Trophoblast cell (in vitro differentiated cells and primary cell): ENCODE results near the gene EXPH5.

ENCODE experiments used
- DNase-seq, 2 donors: peaks; one replicate each; pipeline ENCODE4 v3.0.0-alpha.2; 2016
- H2AFZ ChIP-seq: 2 replicates; pipeline ENCODE4 v1.6.1; 2013; ENCODE audit warnings: low read length, moderate library complexity, mild to moderate bottlenecking; ENCODE audit not compliant: insufficient read depth, poor library complexity
- H2AK5ac ChIP-seq: 2 replicates; pipeline ENCODE4 v1.6.1; 2013; ENCODE audit warnings: mild to moderate bottlenecking, low read length
- H2BK120ac ChIP-seq: 2 replicates; pipeline ENCODE4 v1.6.1; 2013; ENCODE audit warnings: low read length, mild to moderate bottlenecking, moderate library complexity; ENCODE audit not compliant: insufficient read depth, poor library complexity
- H2BK12ac ChIP-seq: 2 replicates; pipeline ENCODE4 v1.6.1; 2013; ENCODE audit warnings: mild to moderate bottlenecking, low read length, moderate library complexity
- H2BK5ac ChIP-seq: 2 replicates; pipeline ENCODE4 v1.6.1; 2013; ENCODE audit warnings: low read length, low read depth, moderate library complexity, mild to moderate bottlenecking; ENCODE audit not compliant: poor library complexity
- H3K14ac ChIP-seq: 2 replicates; pipeline ENCODE4 v1.6.1; 2013; ENCODE audit warnings: mild to moderate bottlenecking, low read length
- H3K18ac ChIP-seq: 2 replicates; pipeline ENCODE4 v1.6.1; 2013; ENCODE audit warnings: mild to moderate bottlenecking, low read length
- H3K23ac ChIP-seq: 2 replicates; pipeline ENCODE4 v1.6.1; 2013; ENCODE audit warnings: low read length
- H3K27ac ChIP-seq: 2 replicates; pipeline ENCODE4 v1.5.1; 2013; ENCODE audit warnings: low read depth, mild to moderate bottlenecking, inconsistent platforms, low read length, moderate library complexity
- H3K27me3 ChIP-seq: 2 replicates; pipeline ENCODE4 v1.6.1; 2013; ENCODE audit warnings: inconsistent platforms, mild to moderate bottlenecking, low read length, moderate library complexity; ENCODE audit not compliant: insufficient read depth
- H3K36me3 ChIP-seq, 2 experiments: 1 replicate in 1 of 2; 2 replicates in 1 of 2; pipeline ENCODE4 v1.6.1; 2013; ENCODE audit warnings: low read length in 2 of 2, mild to moderate bottlenecking in 2 of 2, moderate library complexity in 1 of 2; ENCODE audit not compliant: insufficient read depth in 2 of 2, control insufficient read depth in 1 of 2
- H3K4ac ChIP-seq: 2 replicates; pipeline ENCODE4 v1.6.1; 2013; ENCODE audit warnings: low read depth, mild to moderate bottlenecking, low read length, moderate library complexity
- H3K4me1 ChIP-seq, 2 experiments: 1 replicate in 1 of 2; 2 replicates in 1 of 2; pipeline ENCODE4 v1.6.1; 2013; ENCODE audit warnings: low read length in 2 of 2, mild to moderate bottlenecking in 2 of 2, moderate library complexity in 1 of 2; ENCODE audit not compliant: insufficient read depth in 2 of 2, control insufficient read depth in 1 of 2
- H3K4me2 ChIP-seq: 2 replicates; pipeline ENCODE4 v1.6.1; 2013; ENCODE audit warnings: inconsistent platforms, mild to moderate bottlenecking, low read length, moderate library complexity
- H3K4me3 ChIP-seq: 2 replicates; pipeline ENCODE4 v1.5.1; 2013; ENCODE audit warnings: mild to moderate bottlenecking, low read depth, low read length, inconsistent platforms
- H3K79me1 ChIP-seq: one replicate; pipeline ENCODE4 v1.6.1; 2013; ENCODE audit warnings: low read length
- H3K79me2 ChIP-seq: 2 replicates; pipeline ENCODE4 v1.6.1; 2013; ENCODE audit warnings: low read length, mild to moderate bottlenecking; ENCODE audit not compliant: control insufficient read depth, insufficient read depth, poor library complexity
- H3K9ac ChIP-seq: 2 replicates; pipeline ENCODE4 v1.6.1; 2013; ENCODE audit warnings: mild to moderate bottlenecking, low read length
- H3K9me3 ChIP-seq: 2 replicates; pipeline ENCODE4 v1.6.1; 2013; ENCODE audit warnings: low read depth, mild to moderate bottlenecking, control low read depth, inconsistent platforms, low read length; ENCODE audit not compliant: insufficient read depth
- H4K12ac ChIP-seq: 2 replicates; pipeline ENCODE4 v1.6.1; 2013; ENCODE audit warnings: low read depth, mild to moderate bottlenecking, low read length, moderate library complexity
- H4K8ac ChIP-seq: 2 replicates; pipeline ENCODE4 v1.6.1; 2013; ENCODE audit warnings: low read depth, mild to moderate bottlenecking, low read length, moderate library complexity
- H4K91ac ChIP-seq: one replicate; pipeline ENCODE4 v1.6.1; 2013; ENCODE audit warnings: low read depth, mild to moderate bottlenecking, low read length, moderate library complexity
- whole genome bisulfite sequencing: extraction: QIAGEN DNeasy Blood & Tissue Kit; methylation state at CpG from one replicate; pipeline ENCODE4 v1.1.7; 2013; ENCODE audit warnings: missing lambda C conversion rate; ENCODE audit not compliant: insufficient read length, insufficient coverage; ENCODE audit errors: extremely low coverage; 5-methylcytosine and 5-hydroxymethylcytosine counted together

EXPH5 gene

DNA sequence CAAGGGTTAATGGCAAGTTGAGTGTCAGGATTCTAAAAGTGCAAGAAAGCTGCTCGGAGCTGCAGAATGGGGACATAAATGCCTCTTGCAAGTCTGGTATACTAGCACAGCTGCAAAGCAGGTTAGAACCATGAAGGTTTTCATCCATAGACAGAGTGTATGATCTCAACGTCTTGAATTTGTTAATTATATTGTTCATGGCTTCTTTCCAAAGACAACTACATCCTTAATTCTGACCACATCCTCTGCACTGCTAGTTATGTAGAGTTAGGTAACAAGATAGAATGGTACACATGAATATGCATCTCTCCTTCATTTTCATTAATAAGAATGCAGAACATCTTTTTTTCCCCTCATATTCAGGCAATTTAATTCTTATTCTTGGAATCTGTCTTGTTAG, 34.2 kb downstream of the EXPH5 start:
- Histone ChIP-seq H3K27me3 (no peaks in the 10 kb centered on the region), H3K4me2 (no peak overlapping the region), H4K8ac (no peak overlapping the region), H3K23ac (no peak overlapping the region), H3K9ac (no peak overlapping the region), H3K9me3 (no peaks in the 10 kb centered on the region), H3K27ac (no peak overlapping the region), H4K12ac (no peak overlapping the region), H3K14ac (no peak overlapping the region), H2AK5ac (no peak overlapping the region), H3K18ac (no peak overlapping the region), H2BK12ac (no peak overlapping the region), H3K4me3 (no peak overlapping the region), H3K4ac (no peak overlapping the region), H2AFZ (no peak overlapping the region), H3K36me3 (no peaks in the 10 kb centered on the region), H3K79me2 (no peaks in the 10 kb centered on the region), H2BK120ac (no peak overlapping the region), H3K4me1 (peaks cover 13 to 16% of the 10 kb centered on the region in 2 experiments), H2BK5ac (no peak overlapping the region), H4K91ac (no peak overlapping the region), H3K79me1 (peaks cover 7% of the 10 kb centered on the region)
- no peak for DNase-seq
- no CpG with 5 or more reads among the region's 2 CpGs for WGBS

GRCh38 chr11:108558222-108558621, 35.3 kb downstream of the EXPH5 start:
- peaks cover 4% of the 10 kb centered on the region for H3K79me1 ChIP-seq
- WGBS, result no CpG with 5 or more reads among the region's 2 CpGs
- no peak overlapping the region for H4K12ac ChIP-seq
- H3K4me1 ChIP-seq, result peaks cover 9 to 12% of the 10 kb centered on the region in 2 experiments
- no peak overlapping the region for H2BK5ac ChIP-seq
- H3K4me2 ChIP-seq, result no peak overlapping the region
- H4K91ac ChIP-seq, result no peak overlapping the region
- H3K36me3 ChIP-seq, result no peaks in the 10 kb centered on the region
- H3K18ac ChIP-seq, result no peak overlapping the region
- H2AFZ ChIP-seq, result no peak overlapping the region
- no peak overlapping the region for H3K4me3 ChIP-seq
- no peak overlapping the region for H2AK5ac ChIP-seq
- no peaks in the 10 kb centered on the region for H3K9me3 ChIP-seq
- H2BK120ac ChIP-seq, result no peak overlapping the region
- no peak overlapping the region for H3K23ac ChIP-seq
- no peaks in the 10 kb centered on the region for H3K79me2 ChIP-seq
- no peak overlapping the region for H4K8ac ChIP-seq
- H3K14ac ChIP-seq, result no peak overlapping the region
- H3K4ac ChIP-seq, result no peak overlapping the region
- H3K9ac ChIP-seq, result no peak overlapping the region
- no peak overlapping the region for H3K27ac ChIP-seq
- DNase-seq, result no peak
- H3K27me3 ChIP-seq, result no peaks in the 10 kb centered on the region
- H2BK12ac ChIP-seq, result no peak overlapping the region

GRCh38 chr11:108556019-108556418, 37.5 kb downstream of the EXPH5 start:
- no peak overlapping the region for H2AFZ ChIP-seq
- no peak overlapping the region for H2BK120ac ChIP-seq
- no peak overlapping the region for H2AK5ac ChIP-seq
- no peak overlapping the region for H3K18ac ChIP-seq
- H2BK5ac ChIP-seq, result no peak overlapping the region
- no peak overlapping the region for H3K4me3 ChIP-seq
- H3K79me1 ChIP-seq, result peaks cover 7% of the 10 kb centered on the region
- no peak overlapping the region for H3K4me2 ChIP-seq
- no peak overlapping the region for H2BK12ac ChIP-seq
- H3K9me3 ChIP-seq, result no peaks in the 10 kb centered on the region
- H4K91ac ChIP-seq, result no peak overlapping the region
- DNase-seq, result no peak
- H3K36me3 ChIP-seq, result no peaks in the 10 kb centered on the region
- H3K4me1 ChIP-seq, result peaks cover 4 to 5% of the 10 kb centered on the region in 2 experiments
- H3K27me3 ChIP-seq, result no peaks in the 10 kb centered on the region
- no peak overlapping the region for H3K27ac ChIP-seq
- no CpG with 5 or more reads among the region's 2 CpGs for WGBS
- H4K8ac ChIP-seq, result no peak overlapping the region
- no peak overlapping the region for H3K23ac ChIP-seq
- no peak overlapping the region for H3K4ac ChIP-seq
- no peak overlapping the region for H3K9ac ChIP-seq
- no peak overlapping the region for H3K14ac ChIP-seq
- H4K12ac ChIP-seq, result no peak overlapping the region
- H3K79me2 ChIP-seq, result no peaks in the 10 kb centered on the region

GRCh38 chr11:108551651-108552462, 41.7 kb downstream of the EXPH5 start:
- DNase-seq, result peak in 1 of 2 donors; percentile 27
- Histone ChIP-seq H3K27me3 (no peaks in the 10 kb centered on the region), H2BK120ac (peak overlapping the region; percentile 25), H3K18ac (no peak overlapping the region), H3K36me3 (peaks cover 0 to 2% of the 10 kb centered on the region in 2 experiments), H3K4me3 (no peak overlapping the region), H3K9me3 (no peaks in the 10 kb centered on the region), H2AFZ (no peak overlapping the region), H3K4me1 (peaks cover 10 to 13% of the 10 kb centered on the region in 2 experiments), H3K4ac (no peak overlapping the region), H2AK5ac (no peak overlapping the region), H2BK12ac (no peak overlapping the region), H3K23ac (no peak overlapping the region), H3K9ac (no peak overlapping the region), H4K12ac (no peak overlapping the region), H4K8ac (peak overlapping the region; percentile 50), H2BK5ac (peak overlapping the region; percentile 19), H4K91ac (no peak overlapping the region), H3K79me2 (no peaks in the 10 kb centered on the region), H3K79me1 (peaks cover 12% of the 10 kb centered on the region), H3K27ac (peak overlapping the region; percentile 80), H3K4me2 (peak overlapping the region; percentile 15), H3K14ac (peak overlapping the region; percentile 22)
- no CpG with 5 or more reads among the region's 10 CpGs for WGBS
